SU-DHL-6 (cell line): Measurements from ENCODE around the gene CXCL12.

Experiments used
- H2AFZ ChIP-seq: fragments of 200-600 bp; sonication (generic); 2 replicates; pipeline ENCODE4 v1.6.1; 2014; ENCODE audit warnings: low read depth, mild to moderate bottlenecking, moderate library complexity, mixed read lengths, antibody characterized with exemption, low read length; ENCODE audit not compliant: severe bottlenecking
- H3F3A ChIP-seq: fragments of 200-600 bp; shearing (Covaris generic); 2 replicates; pipeline ENCODE4 v1.6.0; 2016; ENCODE audit warnings: antibody characterized with exemption, mild to moderate bottlenecking; ENCODE audit not compliant: insufficient read depth
- H3K27ac ChIP-seq: fragments of 200-600 bp; sonication (generic); 2 replicates; pipeline ENCODE4 v1.5.1; 2016; ENCODE audit warnings: low read depth, mild to moderate bottlenecking, low read length, moderate library complexity, mixed read lengths
- H3K27me3 ChIP-seq: fragments of 200-600 bp; sonication (generic), shearing (Covaris generic); 2 replicates; pipeline ENCODE4 v1.6.0; 2014; ENCODE audit warnings: mild to moderate bottlenecking, low read length
- H3K36me3 ChIP-seq: fragments of 200-600 bp; sonication (generic); 2 replicates; pipeline ENCODE4 v1.6.1; 2014; ENCODE audit warnings: mild to moderate bottlenecking, low read length, mixed read lengths
- H3K4me2 ChIP-seq: fragments of 300-600, 200-600 bp; shearing (Covaris generic), sonication (generic); 2 replicates; pipeline ENCODE4 v1.6.0; 2014; ENCODE audit warnings: low read length, low read depth, mild to moderate bottlenecking; ENCODE audit not compliant: poor library complexity, severe bottlenecking
- H3K4me3 ChIP-seq: fragments of 200-600 bp; sonication (generic); 2 replicates; pipeline ENCODE4 v1.5.1; 2014; ENCODE audit warnings: antibody characterized with exemption, low read length, mild to moderate bottlenecking, mixed read lengths; ENCODE audit not compliant: insufficient read depth, poor library complexity, severe bottlenecking
- H3K79me2 ChIP-seq: fragments of 200-600 bp; sonication (generic); 2 replicates; pipeline ENCODE4 v1.6.1; 2014; ENCODE audit warnings: mild to moderate bottlenecking, low read length, moderate library complexity; ENCODE audit not compliant: insufficient read depth
- H3K9ac ChIP-seq: fragments of 200-600 bp; sonication (generic); 2 replicates; pipeline ENCODE4 v1.7.0; 2014; ENCODE audit warnings: mild to moderate bottlenecking, low read length
- H3K9me2 ChIP-seq: fragments of 200-600 bp; sonication (generic); replicated peaks from 2 replicates; pipeline ENCODE4 v1.6.1; 2014; ENCODE audit warnings: low read length; ENCODE audit not compliant: insufficient read depth
- H3K9me3 ChIP-seq: fragments of 200-600 bp; sonication (generic); 2 replicates; pipeline ENCODE4 v1.6.1; 2014; ENCODE audit warnings: low read length, mixed read lengths; ENCODE audit not compliant: insufficient read depth
- H4K20me1 ChIP-seq: fragments of 200-600 bp; sonication (generic); 2 replicates; pipeline ENCODE4 v1.6.1; 2014; ENCODE audit warnings: low read depth, mild to moderate bottlenecking, antibody characterized with exemption, low read length, moderate library complexity, mixed read lengths
- CTCF ChIP-seq: fragments of 200-600 bp; sonication (generic); IDR thresholded peaks from one replicate; pipeline ENCODE4 v1.5.1; 2017; ENCODE audit warnings: antibody characterized with exemption, mild to moderate bottlenecking, low read length, moderate library complexity; ENCODE audit not compliant: insufficient read depth, poor library complexity, severe bottlenecking
- EZH2phosphoT487 ChIP-seq: fragments of 200-600 bp; sonication (generic), shearing (Covaris generic); conservative IDR thresholded peaks from 2 replicates; pipeline ENCODE4 v1.6.1; 2018; ENCODE audit warnings: mild to moderate bottlenecking, antibody characterized with exemption, low read length, moderate library complexity, mixed read lengths

The CXCL12 gene

GRCh38 chr10:44327461-44327860 is 57.4 kb downstream of the CXCL12 start:
- Histone ChIP-seq H3K27ac (no peak overlapping the region), H3K9me3 (no peaks in the 10 kb centered on the region), H3K4me2 (no peak overlapping the region), H3K9me2 (no peaks in the 10 kb centered on the region), H3K4me3 (no peak overlapping the region), H3K27me3 (no peaks in the 10 kb centered on the region), H3K36me3 (no peaks in the 10 kb centered on the region), H3K79me2 (no peaks in the 10 kb centered on the region), H2AFZ (no peak overlapping the region), H4K20me1 (no peaks in the 10 kb centered on the region), H3F3A (no peaks in the 10 kb centered on the region), H3K9ac (no peak overlapping the region)
- TF ChIP-seq CTCF = no peak
- no peak for TF ChIP-seq EZH2phosphoT487
